PFSK-1 (cell line): Measurements from ENCODE around the gene MYCN.

Experiments used
- FOXP2 ChIP-seq: optimal IDR thresholded peaks from 2 replicates; pipeline ENCODE3; 2011; ENCODE audit warnings: borderline replicate concordance, control low read depth, inconsistent platforms; ENCODE audit not compliant: insufficient read depth; ENCODE audit errors: extremely low read length, extremely low read depth
- POLR2AphosphoS5 ChIP-seq: IDR thresholded peaks from 2 replicates; pipeline ENCODE4 v1.6.1; 2012; ENCODE audit warnings: low read depth, mild to moderate bottlenecking, control low read depth, low read length, moderate library complexity
- SIN3A ChIP-seq: IDR thresholded peaks from 2 replicates; pipeline ENCODE4 v1.6.1; 2012; ENCODE audit warnings: mild to moderate bottlenecking, low read length, moderate library complexity, borderline replicate concordance; ENCODE audit not compliant: insufficient read depth
- TAF1 ChIP-seq: IDR thresholded peaks from 2 replicates; pipeline ENCODE4 v1.6.1; 2012; ENCODE audit warnings: low read length, control low read depth, borderline replicate concordance; ENCODE audit not compliant: insufficient read depth
- TF ChIP-seq, protein P1 (sequence below), 2 experiments: IDR thresholded peaks; 2 replicates each; pipeline versions ENCODE4 v1.6.1 to v1.8.0; 2011 to 2012; ENCODE audit warnings: low read depth in 2 of 2, low read length in 2 of 2, control low read depth in 1 of 2, inconsistent platforms in 1 of 2, mild to moderate bottlenecking in 1 of 2, moderate library complexity in 1 of 2; ENCODE audit not compliant: insufficient read depth in 1 of 2

MYCN gene

GRCh38 chr2:15942711-15943345 is 2.5 kb downstream of the MYCN start:
- TF ChIP-seq, protein P1, sequence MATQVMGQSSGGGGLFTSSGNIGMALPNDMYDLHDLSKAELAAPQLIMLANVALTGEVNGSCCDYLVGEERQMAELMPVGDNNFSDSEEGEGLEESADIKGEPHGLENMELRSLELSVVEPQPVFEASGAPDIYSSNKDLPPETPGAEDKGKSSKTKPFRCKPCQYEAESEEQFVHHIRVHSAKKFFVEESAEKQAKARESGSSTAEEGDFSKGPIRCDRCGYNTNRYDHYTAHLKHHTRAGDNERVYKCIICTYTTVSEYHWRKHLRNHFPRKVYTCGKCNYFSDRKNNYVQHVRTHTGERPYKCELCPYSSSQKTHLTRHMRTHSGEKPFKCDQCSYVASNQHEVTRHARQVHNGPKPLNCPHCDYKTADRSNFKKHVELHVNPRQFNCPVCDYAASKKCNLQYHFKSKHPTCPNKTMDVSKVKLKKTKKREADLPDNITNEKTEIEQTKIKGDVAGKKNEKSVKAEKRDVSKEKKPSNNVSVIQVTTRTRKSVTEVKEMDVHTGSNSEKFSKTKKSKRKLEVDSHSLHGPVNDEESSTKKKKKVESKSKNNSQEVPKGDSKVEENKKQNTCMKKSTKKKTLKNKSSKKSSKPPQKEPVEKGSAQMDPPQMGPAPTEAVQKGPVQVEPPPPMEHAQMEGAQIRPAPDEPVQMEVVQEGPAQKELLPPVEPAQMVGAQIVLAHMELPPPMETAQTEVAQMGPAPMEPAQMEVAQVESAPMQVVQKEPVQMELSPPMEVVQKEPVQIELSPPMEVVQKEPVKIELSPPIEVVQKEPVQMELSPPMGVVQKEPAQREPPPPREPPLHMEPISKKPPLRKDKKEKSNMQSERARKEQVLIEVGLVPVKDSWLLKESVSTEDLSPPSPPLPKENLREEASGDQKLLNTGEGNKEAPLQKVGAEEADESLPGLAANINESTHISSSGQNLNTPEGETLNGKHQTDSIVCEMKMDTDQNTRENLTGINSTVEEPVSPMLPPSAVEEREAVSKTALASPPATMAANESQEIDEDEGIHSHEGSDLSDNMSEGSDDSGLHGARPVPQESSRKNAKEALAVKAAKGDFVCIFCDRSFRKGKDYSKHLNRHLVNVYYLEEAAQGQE (IDR thresholded peaks at IDR 0.05; ENCODE audit: insufficient read depth in 1 of 2, low read depth in 2 of 2, low read length in 2 of 2), result no peak

GRCh38 chr2:15943378-15944280 is 3.3 kb downstream of the MYCN start:
- no peak for TF ChIP-seq POLR2AphosphoS5
- TF ChIP-seq SIN3A, result no peak
- no peak for TF ChIP-seq TAF1
- no peak for TF ChIP-seq FOXP2
- TF ChIP-seq, protein P1 (IDR thresholded peaks at IDR 0.05; ENCODE audit: insufficient read depth in 1 of 2, low read depth in 2 of 2, low read length in 2 of 2), result 0 out of 4 replicates have a peak, but pooled peaks of 1 of the 2 experiments have one; percentile 31

DNA sequence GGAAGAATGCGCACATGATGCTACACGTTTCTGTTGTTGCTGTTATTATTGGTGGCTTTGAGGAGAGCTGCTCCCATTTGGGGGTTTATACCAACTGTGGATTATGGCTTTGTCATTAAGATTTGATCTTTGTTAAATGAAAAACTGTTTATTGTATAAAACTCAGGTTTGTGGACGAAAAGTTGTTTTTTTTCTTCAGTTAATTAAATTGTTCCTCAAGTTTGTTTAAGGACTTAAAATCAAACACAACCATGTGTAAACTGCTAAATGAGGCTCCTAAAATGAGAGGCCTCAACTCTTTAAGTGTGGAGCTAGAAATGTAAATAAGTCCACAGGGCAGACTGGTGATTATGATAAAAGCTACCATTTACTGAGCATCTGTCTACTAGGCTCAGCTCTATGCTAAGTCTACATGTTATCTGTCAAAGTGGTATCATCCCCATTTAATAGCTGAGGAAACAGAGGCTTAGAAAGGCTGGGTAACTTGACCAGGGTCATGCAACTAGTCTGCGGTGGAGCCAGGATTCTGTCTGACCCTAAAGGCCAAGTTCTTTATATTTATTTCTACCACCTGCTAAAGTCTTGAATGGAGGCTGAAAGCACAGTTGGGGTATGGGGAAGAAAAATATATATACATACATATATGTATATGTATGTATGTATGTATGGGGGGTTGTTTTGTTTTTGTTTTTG is 4.1 kb downstream of the MYCN start:
- TF ChIP-seq FOXP2, result no peak
- no peak for TF ChIP-seq TAF1
- TF ChIP-seq SIN3A, result no peak

GRCh38 chr2:15945909-15946705 is 5.8 kb downstream of the MYCN start:
- TF ChIP-seq SIN3A (no peak), FOXP2 (no peak), POLR2AphosphoS5 (no peak), TAF1 (no peak)
- TF ChIP-seq, protein P1 (IDR thresholded peaks at IDR 0.05; ENCODE audit: insufficient read depth in 1 of 2, low read depth in 2 of 2, low read length in 2 of 2), result no peak

DNA sequence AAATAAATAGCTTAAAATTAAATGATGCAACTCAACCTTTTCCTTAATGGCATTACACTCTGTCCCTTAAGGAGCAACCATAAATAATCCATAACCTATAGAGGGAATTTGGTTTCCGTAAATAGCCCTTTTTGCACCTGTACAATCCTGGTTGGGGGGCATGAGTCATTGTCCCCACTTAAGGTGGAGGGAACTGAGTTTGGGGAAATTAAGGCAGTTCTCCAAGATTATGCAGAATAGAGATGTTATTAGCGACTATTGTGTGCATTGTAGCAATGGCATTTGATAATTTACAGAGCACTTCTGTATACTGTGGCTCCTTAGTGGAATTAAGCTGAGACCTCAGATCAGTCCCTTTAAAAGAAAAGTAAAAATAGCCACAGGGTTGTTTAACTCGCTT is 6.6 kb downstream of the MYCN start:
- TF ChIP-seq SIN3A, result no peak
- TF ChIP-seq FOXP2, result no peak
- TF ChIP-seq POLR2AphosphoS5, result no peak
- TF ChIP-seq TAF1, result no peak
- TF ChIP-seq, protein P1 (IDR thresholded peaks at IDR 0.05; ENCODE audit: insufficient read depth in 1 of 2, low read depth in 2 of 2, low read length in 2 of 2), result no peak
